ENCODE results near the gene MEIS2.

MEIS2 gene

DNA sequence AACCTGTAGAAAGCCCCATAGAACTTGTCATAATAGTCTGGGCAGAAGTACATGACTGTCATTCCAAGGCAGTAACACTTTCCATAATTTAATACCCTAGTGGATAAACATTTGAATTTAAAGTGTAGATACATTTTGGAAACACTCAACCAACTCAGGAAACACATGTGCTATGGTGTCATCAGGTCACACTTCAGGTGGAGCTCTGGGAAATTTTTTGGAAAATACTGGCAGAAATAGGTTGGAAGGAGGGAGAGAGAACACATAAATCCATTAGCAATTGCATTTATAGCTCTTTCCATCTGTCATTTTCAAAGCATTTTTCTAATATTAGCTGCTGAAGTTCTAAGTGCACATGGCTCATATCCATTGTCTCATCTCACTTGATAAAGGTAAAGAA is 135.7 kb downstream of the MEIS2 start:
- DNase-seq (ENCODE audit: low spot score) = no peak

DNA sequence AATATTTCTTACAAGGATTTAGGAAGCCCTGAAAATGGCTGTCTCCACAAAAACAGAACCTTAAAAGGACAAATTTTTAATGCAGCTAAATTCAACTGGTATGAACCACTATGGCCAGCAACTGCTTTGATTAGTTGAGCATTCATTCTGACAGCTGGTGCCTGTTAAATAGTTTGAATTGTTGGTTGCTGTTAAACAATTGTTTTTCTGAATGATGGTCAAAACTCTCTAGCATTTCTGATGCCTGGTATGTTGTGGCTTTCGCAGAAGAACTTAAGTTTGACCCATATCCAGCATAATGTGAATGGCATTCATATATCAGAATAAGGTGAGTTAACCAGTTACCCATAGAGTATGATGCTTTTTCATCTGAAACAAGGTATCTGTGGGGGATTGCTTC is 138.4 kb downstream of the MEIS2 start:
- DNase-seq (ENCODE audit: low spot score) = no peak

DNA sequence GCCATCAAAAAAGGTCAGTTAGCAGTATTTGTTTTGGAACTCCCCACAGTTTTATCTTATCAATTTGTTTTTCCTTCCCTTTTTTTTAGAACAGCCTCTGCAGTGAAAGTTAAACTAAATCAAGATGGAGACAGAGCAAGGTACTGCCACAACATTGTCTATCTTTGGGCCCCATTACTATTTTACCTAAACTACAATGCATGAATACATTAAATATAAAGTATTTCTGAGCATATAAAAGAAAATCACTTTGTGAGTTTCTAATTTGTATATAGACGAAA is 139.5 kb downstream of the MEIS2 start:
- no peak for DNase-seq (ENCODE audit: low spot score)

DNA sequence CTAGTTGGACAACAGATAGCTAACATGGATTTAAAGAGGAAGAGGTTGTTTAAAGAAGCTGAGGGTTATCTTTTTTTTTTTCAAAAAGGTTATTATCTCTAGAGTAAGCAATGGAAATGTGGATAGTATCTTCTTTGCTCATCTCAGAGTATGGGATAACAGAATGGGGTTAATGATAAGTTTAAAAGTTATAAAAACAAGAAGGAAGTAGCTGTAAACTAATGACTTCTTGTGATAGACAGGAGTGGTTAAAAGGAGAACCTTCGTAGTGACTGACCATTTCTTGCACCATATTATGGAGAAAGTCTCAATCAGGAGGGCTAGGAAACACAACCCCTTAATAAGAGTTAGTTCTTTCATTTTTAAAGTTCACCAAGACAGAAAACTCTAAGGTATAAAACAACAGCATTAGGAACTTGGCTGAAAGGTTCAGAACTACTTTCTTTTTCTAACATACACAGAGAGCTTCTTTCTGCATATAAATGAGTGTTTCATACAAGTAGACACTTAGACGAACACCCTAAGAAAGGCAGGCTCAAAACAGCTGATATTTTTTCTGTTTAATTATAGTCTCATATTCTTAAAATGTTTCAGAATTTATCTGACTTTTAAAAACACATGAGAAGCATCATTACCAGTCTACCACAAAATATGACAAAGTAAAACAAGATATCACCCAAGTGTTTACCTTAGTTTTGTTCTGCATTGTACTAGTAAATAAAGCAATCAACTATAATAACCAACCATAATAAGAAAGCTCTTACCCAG is 140.0 kb downstream of the MEIS2 start:
- DNase-seq (ENCODE audit: low spot score) = no peak

DNA sequence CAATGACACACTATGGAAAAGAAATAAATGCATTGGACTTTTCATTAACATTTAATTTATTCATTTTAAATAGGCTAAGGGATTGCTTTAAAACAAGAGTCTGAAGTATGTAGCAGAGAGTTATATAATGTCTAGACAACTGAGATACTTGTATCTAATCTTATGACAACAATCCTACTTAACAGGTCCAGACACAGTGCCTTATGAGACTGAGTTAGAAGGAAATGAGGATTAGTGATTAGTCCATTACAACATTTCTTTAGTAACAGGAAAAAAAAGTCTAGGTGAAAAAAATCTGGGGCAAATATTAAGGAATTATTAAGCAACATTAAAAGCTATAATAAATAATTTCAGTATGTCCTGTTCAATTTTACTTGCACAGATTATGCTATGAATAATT is 140.6 kb downstream of the MEIS2 start:
- no peak for DNase-seq (ENCODE audit: low spot score)

DNA sequence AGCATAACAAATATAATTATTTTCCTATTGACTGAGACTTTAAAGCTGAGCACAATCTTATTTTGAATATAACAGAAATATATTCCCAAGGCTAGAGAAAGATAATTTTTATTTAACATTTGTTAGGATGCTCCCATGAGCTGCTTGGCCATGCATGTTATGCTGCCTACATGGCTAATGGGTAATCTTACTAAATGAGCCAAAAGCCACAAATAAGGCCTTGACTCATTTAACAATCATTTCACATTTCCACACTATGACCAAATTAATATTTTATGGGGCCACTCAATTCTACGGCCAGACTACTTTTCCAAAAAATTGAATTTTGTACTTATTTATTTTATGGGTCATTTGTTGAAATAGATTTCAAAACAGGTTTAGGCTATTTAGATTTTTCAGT is 141.7 kb downstream of the MEIS2 start:
- DNase-seq (ENCODE audit: low spot score) = no peak

DNA sequence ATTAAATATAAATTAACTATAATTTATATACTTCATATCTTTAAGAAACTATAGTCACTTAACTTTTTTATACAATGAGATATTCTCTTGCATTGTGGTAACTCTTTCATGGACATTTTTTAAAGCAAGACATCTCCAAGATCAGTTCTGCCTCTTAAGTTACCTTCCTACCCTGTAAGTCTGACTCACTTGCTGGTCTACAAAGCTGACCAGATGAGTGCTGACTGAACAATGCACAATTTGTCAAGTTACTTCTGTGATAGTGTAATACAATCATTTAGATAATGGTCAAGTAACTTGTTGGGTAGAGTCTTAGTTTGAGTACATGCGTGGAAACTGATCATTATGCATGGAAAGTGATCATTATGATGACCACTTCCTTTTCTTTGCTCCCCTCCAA is 145.9 kb downstream of the MEIS2 start:
- DNase-seq (ENCODE audit: low spot score) = no peak

DNA sequence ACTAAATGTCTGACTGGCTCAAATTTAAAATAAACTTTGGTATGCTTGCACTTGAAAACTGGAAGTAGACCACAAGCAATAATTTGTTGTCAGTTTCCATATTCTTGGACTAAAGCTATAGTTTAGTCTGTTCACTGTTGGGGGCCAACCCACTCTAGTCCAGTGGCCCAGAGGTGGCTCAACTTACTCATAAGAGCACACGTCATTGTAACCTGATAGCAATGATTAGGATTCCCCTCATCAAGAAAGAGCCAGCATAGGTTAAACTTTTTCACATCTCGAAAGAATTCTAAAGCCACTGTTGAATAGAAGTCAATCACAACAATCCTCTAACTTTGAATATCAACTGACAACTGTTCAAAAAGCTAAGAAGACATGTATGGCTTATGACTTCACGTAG is 147.0 kb downstream of the MEIS2 start:
- DNase-seq (ENCODE audit: low spot score) = no peak

DNA sequence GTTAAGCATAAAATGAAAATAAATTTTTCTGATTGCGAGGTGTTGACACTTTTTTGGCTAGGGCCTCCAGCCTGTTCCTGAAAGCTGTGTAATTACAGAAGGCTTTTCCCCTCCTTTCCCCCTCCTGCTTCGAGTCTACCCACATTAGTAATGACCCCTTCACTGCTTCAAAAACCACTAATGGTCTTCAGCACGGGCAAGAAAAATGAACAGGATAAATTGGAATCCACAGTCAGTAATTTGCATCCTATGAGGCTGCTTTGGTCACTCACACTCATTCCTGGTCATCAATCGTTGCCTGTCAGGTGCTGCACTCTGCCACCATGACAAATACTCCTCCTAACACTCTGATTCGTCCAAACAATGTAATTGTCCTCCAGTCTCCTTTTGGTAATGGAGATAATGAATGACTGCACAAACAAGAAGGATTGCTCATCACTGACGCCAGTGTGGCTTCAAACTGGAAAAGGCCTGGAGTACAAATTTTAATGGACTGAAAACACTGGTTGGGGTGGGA is 148.6 kb downstream of the MEIS2 start:
- DNase-seq (ENCODE audit: low spot score) = no peak

DNA sequence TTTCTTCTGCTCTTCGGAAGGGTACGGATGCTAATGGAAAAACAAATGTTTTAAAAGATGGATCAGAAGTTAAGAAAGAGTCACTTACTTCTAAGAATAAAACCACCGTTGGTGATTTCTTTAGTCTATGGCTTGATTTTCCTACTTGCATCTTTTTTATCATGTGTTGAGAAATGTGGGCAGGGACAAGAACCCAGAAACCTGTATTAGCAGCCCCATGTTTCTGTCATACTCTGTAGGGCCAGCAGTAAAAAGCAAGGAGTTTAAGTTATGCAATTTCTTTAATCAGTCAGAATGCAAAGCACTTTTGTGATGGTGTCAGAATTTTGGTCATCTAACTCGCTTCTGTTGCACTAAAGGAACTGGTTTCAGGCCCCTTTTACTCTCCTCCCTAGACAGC is 150.0 kb downstream of the MEIS2 start:
- no peak for DNase-seq (ENCODE audit: low spot score)

DNA sequence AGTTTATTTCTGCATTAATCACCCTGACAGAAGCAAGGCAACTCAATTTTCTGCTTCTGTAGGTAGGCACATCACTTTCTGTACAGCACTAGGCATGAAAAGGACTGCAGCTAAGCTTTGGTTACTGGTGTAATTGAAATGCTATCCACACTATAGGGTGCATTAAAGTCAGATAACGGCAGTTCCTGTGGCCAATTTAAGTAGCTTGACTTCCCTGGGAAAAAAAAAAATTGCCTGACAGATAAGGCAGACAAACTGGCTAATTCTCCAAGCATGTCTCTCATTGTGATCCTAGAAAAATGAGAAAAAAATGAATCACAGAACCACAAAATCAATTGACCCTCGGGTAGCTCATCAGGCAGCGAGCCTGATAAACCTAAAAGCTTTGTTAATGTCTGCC is 151.4 kb downstream of the MEIS2 start:
- no peak for DNase-seq (ENCODE audit: low spot score)

DNA sequence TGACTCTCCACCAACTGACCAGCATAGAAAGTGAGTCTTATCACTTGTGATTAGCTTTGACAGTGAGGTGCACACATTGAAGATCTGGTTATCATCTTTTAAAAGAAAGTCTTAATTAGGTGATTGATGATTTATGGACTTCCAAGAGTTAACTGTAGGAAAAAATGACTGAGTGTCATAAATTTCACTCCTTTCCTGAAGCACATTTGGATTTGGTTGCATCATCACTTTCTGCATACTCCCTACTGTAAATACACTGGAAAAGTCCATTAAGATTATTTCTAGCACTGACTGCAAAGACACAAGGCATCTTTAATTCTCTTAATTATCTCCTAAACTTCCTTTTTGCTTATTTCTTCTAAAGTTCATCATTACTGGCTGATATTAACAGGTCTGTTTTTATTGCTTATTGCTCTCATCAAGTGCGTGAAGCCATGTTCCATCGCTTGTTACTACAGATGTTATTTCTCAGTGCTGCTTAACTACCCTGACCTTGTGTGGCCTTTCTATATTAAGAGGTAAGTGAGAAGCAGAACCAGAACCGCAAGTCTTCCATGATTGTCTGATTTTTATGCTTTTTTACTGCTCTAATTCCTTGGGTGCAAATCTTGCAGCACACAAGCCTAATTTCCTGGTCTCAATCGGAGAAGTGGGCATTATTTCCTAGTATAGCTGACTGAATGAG is 153.2 kb downstream of the MEIS2 start:
- no peak for DNase-seq (ENCODE audit: low spot score)

DNA sequence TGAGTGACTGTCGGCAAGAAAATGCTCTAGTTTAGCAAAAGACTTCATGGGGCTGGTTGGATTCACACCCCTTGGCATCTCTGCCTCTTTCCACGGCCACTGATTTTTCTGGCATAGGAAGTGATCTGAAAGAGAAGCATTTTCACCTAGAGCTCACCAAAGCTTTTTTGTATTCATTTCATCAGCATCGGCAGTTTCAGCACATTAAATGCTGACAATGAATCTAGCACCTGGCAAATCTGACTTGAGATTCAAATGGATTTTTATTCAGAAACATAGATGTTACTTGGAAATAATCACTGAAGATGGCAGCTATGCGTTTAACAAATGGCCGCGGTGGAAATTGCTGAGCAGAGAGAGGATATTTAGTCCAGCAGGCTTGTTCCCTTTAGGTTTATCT is 155.9 kb downstream of the MEIS2 start:
- no peak for DNase-seq (ENCODE audit: low spot score)

DNA sequence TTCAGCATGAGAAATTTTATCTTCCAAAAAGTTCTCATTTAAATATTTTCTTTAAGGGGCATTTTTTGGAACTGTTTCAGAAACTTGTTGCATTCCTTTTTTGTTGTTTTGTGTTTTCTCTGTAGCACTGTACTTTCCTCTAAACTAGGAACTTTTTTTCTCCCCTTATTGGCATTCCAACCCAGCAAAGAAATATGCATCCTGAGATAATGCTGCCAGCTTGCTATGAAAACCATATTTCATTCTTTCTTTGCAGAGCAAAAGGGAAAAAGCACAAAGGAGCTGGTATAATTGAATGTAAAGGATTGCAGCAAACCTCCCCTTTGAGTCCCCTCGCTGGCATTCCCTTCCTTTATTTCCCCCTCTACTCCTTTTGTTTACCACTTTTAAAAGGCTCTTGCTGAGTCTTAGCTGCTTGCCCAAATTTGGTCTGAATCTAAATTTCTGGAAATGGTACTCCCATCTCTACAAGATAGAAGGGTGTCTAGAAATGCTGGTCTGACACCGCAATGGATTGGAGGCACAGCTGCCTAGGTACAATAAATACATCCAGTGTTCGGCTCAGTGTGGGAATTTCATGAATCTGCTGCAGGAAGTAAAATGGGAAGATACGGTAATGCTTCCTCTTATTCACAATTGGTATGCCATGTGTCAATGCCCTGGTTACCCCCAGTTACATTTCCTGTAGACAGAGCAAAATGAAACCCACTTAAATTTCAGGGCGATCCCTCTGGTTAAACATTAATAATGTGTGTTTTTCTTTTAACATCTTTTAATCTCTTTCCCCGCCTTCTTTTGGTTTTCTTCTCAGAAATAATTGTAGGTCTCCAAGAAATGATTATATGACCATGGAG is 156.6 kb downstream of the MEIS2 start:
- no peak for DNase-seq (ENCODE audit: low spot score)

DNA sequence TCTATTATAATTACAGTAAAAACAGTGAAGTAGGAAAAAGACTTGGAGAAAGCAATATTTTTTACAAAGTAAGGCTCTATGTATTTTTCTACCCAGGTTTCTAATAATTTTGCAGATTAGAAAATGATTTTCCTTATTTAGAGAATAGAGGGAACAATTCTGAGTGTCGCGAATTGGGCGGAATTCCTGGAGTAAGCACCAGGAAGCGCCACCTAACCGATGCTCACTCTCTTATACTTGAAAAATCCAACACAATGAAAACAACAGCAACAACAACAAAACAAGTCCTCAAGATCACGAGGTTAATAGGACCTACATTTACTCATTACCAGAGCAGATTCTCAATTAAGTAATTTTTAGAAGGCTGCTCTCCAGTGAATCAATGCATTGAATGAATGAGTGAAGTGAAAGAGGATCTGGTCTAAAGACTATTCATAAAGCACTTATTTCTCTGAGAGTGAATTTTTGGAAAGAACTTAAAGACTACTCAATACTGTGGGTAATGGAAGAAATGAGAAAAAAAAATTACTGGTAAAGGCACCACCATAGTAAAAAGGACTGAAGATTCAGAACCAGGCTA is 158.0 kb downstream of the MEIS2 start:
- no peak for DNase-seq (ENCODE audit: low spot score)

DNA sequence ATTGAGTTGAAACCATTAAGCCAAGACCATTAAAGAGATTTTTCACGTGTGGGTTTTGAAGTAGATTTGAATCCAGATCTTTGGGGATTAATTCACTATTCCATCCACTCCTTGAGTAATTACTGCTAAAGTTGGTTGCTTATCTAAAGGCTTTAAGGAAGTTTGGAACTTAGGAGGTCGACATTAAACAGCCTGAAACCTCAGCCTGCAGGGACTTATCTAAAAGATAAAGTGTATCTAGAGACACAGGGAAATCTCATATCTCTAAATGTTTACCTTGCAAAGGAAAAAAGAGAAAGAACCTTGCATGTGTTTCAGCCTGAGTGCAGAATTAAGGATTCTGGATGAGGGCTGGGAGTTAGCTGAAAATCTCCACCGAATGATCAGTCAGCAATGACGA is 158.6 kb downstream of the MEIS2 start:
- DNase-seq (ENCODE audit: low spot score) = no peak

DNA sequence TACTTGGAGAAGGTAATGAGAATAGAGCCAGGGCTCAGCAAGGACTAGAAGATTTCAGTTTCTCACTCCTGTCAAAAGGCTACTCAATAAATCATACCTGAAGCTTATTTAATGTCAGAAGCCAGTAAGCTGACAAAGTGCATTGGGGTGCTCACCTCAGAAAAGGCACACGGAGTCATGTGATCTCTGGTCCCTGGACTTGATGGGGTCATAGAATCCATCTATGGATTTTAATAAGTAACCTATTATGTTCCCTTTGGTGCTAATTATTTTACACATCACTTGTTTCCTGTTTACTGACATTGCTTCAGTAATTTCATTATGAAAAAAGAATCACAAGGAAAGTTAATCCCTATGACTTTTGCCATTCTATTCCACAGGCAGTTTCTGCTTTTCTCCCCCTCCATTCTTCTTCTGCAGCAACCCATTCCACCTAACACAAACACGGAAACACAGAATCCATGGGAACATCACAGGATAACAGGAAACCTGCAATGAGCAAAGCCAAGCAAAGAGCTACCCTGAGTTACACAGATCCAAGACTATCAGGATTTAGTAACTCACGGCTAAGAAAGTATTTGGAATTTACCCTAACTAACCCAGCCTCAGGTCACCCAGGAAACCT is 159.6 kb downstream of the MEIS2 start:
- no peak for DNase-seq (ENCODE audit: low spot score)

DNA sequence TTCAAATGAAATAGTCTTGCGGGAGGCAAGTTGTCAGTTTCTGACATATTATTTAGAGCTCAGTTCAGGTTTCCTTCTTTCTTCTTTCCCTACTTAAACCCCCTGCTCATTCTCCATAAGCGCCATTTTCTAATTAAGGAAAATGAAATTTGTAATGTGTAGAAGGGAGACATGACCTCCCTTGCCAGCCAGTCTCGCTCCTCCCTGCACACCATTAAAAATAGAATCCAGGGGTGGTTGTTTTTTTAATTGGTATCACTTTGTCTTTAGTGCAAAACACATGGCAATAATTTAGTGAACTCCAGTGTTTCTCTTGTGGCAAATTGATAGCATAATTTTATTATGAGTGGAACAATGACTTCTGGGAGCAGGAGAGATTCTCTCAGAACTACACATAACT is 160.1 kb downstream of the MEIS2 start:
- DNase-seq (ENCODE audit: low spot score) = no peak

DNA sequence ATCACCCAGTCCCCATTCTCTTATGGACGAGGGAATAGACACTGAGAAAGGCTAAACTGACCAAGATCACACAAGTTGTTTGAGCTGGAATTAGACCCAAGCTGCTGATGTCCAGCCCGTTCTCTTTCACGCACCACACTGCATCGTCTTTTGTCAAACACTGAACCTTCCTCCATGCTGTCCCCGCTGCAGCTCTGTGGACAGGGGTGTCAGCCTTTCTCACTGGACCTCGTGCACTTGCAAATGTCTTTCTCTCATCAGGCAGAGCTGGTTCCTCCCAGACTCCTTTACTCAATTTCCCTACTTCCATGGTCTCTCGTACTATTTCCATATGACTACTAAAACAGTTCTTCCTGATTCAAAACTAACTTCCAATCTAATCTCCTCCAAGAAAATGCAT is 161.6 kb downstream of the MEIS2 start:
- DNase-seq (ENCODE audit: low spot score) = no peak

DNA sequence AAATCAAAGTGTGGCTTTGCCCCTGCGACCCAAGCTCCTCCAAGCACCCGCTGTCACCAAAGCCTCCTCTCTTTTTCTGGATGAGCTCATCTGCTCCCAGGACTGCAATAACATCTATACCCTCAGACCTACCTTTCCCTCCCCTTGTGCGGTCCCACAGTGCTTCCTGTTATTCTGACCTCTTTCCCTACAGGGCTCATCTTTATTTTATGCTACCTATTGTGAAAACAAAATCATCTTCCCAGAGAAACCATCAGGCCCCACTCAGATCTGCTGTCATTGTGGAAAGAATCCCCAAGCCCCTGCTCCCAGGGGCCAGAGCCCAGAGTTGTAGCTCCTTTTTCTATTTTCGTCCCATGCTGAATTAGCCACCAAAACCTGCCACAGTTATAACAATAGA is 162.2 kb downstream of the MEIS2 start:
- DNase-seq (ENCODE audit: low spot score) = no peak

DNA sequence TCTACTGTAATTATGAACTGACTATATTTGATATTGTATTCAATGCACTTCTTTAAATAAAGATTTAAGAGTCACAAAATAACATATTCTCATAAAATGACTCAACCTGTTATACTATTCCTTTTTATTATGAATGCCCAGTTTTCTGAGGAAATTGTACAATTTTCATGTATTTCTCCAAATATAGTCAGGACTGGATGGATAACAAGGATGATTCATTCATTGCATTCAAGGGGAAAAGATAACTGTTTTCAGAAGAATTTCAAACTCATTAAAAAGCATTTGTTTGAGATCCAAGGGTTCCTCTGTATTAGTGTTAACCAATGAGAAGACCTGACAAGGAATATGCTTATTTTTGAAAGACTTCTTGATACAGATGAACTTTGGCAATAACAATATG is 163.7 kb downstream of the MEIS2 start:
- peak; percentile 8 for DNase-seq (ENCODE audit: low spot score)
